ENCODE measurements around the gene WNT11. TPM values are rescaled to one million over a fixed set of nuclear protein-coding genes. Genes with fewer than 3 reads are reported as not detected.

The WNT11 gene
- total and polyA plus RNA-seq, 2 of the 13 experiments (the other 11 are each of a cell fraction or from before 2014, with no cell fraction given) = 0.34 to 0.66 TPM

GRCh38 chr11:76234021-76234415, 27.7 kb upstream of the WNT11 start:
- no peaks in the 10 kb centered on the region for H3K9me3 ChIP-seq (ENCODE audit: low read length)
- peak overlapping the region; percentile 83 for H2AFZ ChIP-seq (ENCODE audit: low read length)
- peak overlapping the region; percentile 95 for H3K4me2 ChIP-seq (ENCODE audit: low read depth, low read length)
- peak; percentile 35 for ATAC-seq
- peaks cover 54% of the 10 kb centered on the region for H3K4me1 ChIP-seq (ENCODE audit: insufficient read depth, low read length)
- in situ Hi-C loops (cut with HindIII; ENCODE audit: extremely low pct_ligation_motif_present, low pct_unique_long_range_greater_than_20kb) (no loop called here), intact Hi-C loops (cut with micrococcal nuclease; ENCODE audit: unreplicated experiment) (loop anchor here (10.0 kb wide), 1 partner anchor 339 kb away; no protein-coding TSS in a partner anchor)
- peak overlapping the region; percentile 70 to 90 (median 88) for H3K4me3 ChIP-seq (replicated peaks in 1 of 3; ENCODE audit: insufficient read depth in 1 of 3, low read depth in 2 of 3, low read length in 3 of 3)
- WGBS (ENCODE audit: low lambda C conversion rate) = 2% methylated on average over 7 of the region's 8 CpGs
- DNase-seq (ENCODE audit: low spot score) = no peak
- BruUV-seq (replicated peaks) = no TSS peak
- POLR2A ChIA-PET = interaction anchor here (1.1 to 4.2 kb wide), 4 partner anchors 10 to 25 kb away, joined by 5 to 35 read pairs (median 6); partner anchors contain the start of gene WNT11
- peaks cover 6 to 23% of the 10 kb centered on the region in 2 experiments; a peak in 3 of 5 replicates for H3K27me3 ChIP-seq (ENCODE audit: control insufficient read depth in 1 of 2, insufficient read depth in 2 of 2, low read length in 2 of 2)
- H3K27ac ChIP-seq (ENCODE audit: extremely low read length, insufficient read depth, low read length) = peak overlapping the region; percentile 38
- H3K9ac ChIP-seq (ENCODE audit: insufficient read depth, low read depth, low read length) = peak overlapping the region; percentile 62
- CTCF ChIA-PET (ENCODE audit: low intra/inter-chr PET ratio, low total read pairs) = no interaction called here
- H4K20me1 ChIP-seq (ENCODE audit: insufficient read depth, low read length) = no peaks in the 10 kb centered on the region
- H3K36me3 ChIP-seq (replicated peaks in 1 of 2; ENCODE audit: control insufficient read depth in 1 of 2, insufficient read depth in 2 of 2, low read length in 2 of 2) = no peaks in the 10 kb centered on the region
- H3K79me2 ChIP-seq (ENCODE audit: insufficient read depth, low read length) = no peaks in the 10 kb centered on the region
- FAIRE-seq = no peak
- TF ChIP-seq MTA1 (CRISPR knock-in tag; IDR thresholded peaks at IDR 0.05; ENCODE audit: borderline replicate concordance) (no peak), ZFX (CRISPR knock-in tag; IDR thresholded peaks at IDR 0.05; ENCODE audit: low read depth) (peak; percentile 80), FOSL2 (CRISPR knock-in tag; IDR thresholded peaks at IDR 0.05) (peak; percentile 77), NFKBIZ (CRISPR knock-in tag; IDR thresholded peaks at IDR 0.05) (no peak), ZNF580 (CRISPR knock-in tag; IDR thresholded peaks at IDR 0.05; ENCODE audit: borderline replicate concordance, low read depth) (0 out of 2 replicates have a peak, but pooled peaks have one; percentile 42), MED1 (CRISPR knock-in tag; IDR thresholded peaks at IDR 0.05) (peak; percentile 48; the same call in 1 of the 2 replicates), TCF7 (IDR thresholded peaks at IDR 0.05; ENCODE audit: low read depth) (no peak), ZNF451 (CRISPR knock-in tag; IDR thresholded peaks at IDR 0.05) (no peak), RARG (CRISPR knock-in tag; IDR thresholded peaks at IDR 0.05; ENCODE audit: low read depth) (no peak), SPEN (CRISPR knock-in tag; IDR thresholded peaks at IDR 0.05; ENCODE audit: low read depth) (0 out of 2 replicates have a peak, but pooled peaks have one; percentile 5), ZNF160 (CRISPR knock-in tag; IDR thresholded peaks at IDR 0.05) (0 out of 2 replicates have a peak, but pooled peaks have one; percentile 5)
- TF ChIP-seq, protein P1, sequence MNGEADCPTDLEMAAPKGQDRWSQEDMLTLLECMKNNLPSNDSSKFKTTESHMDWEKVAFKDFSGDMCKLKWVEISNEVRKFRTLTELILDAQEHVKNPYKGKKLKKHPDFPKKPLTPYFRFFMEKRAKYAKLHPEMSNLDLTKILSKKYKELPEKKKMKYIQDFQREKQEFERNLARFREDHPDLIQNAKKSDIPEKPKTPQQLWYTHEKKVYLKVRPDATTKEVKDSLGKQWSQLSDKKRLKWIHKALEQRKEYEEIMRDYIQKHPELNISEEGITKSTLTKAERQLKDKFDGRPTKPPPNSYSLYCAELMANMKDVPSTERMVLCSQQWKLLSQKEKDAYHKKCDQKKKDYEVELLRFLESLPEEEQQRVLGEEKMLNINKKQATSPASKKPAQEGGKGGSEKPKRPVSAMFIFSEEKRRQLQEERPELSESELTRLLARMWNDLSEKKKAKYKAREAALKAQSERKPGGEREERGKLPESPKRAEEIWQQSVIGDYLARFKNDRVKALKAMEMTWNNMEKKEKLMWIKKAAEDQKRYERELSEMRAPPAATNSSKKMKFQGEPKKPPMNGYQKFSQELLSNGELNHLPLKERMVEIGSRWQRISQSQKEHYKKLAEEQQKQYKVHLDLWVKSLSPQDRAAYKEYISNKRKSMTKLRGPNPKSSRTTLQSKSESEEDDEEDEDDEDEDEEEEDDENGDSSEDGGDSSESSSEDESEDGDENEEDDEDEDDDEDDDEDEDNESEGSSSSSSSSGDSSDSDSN (CRISPR knock-in tag; IDR thresholded peaks at IDR 0.05) = no peak
- TF ChIP-seq, protein P2, sequence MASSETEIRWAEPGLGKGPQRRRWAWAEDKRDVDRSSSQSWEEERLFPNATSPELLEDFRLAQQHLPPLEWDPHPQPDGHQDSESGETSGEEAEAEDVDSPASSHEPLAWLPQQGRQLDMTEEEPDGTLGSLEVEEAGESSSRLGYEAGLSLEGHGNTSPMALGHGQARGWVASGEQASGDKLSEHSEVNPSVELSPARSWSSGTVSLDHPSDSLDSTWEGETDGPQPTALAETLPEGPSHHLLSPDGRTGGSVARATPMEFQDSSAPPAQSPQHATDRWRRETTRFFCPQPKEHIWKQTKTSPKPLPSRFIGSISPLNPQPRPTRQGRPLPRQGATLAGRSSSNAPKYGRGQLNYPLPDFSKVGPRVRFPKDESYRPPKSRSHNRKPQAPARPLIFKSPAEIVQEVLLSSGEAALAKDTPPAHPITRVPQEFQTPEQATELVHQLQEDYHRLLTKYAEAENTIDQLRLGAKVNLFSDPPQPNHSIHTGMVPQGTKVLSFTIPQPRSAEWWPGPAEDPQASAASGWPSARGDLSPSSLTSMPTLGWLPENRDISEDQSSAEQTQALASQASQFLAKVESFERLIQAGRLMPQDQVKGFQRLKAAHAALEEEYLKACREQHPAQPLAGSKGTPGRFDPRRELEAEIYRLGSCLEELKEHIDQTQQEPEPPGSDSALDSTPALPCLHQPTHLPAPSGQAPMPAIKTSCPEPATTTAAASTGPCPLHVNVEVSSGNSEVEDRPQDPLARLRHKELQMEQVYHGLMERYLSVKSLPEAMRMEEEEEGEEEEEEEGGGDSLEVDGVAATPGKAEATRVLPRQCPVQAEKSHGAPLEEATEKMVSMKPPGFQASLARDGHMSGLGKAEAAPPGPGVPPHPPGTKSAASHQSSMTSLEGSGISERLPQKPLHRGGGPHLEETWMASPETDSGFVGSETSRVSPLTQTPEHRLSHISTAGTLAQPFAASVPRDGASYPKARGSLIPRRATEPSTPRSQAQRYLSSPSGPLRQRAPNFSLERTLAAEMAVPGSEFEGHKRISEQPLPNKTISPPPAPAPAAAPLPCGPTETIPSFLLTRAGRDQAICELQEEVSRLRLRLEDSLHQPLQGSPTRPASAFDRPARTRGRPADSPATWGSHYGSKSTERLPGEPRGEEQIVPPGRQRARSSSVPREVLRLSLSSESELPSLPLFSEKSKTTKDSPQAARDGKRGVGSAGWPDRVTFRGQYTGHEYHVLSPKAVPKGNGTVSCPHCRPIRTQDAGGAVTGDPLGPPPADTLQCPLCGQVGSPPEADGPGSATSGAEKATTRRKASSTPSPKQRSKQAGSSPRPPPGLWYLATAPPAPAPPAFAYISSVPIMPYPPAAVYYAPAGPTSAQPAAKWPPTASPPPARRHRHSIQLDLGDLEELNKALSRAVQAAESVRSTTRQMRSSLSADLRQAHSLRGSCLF (CRISPR knock-in tag; IDR thresholded peaks at IDR 0.05; ENCODE audit: borderline replicate concordance) = no peak
- TF ChIP-seq, protein P3, sequence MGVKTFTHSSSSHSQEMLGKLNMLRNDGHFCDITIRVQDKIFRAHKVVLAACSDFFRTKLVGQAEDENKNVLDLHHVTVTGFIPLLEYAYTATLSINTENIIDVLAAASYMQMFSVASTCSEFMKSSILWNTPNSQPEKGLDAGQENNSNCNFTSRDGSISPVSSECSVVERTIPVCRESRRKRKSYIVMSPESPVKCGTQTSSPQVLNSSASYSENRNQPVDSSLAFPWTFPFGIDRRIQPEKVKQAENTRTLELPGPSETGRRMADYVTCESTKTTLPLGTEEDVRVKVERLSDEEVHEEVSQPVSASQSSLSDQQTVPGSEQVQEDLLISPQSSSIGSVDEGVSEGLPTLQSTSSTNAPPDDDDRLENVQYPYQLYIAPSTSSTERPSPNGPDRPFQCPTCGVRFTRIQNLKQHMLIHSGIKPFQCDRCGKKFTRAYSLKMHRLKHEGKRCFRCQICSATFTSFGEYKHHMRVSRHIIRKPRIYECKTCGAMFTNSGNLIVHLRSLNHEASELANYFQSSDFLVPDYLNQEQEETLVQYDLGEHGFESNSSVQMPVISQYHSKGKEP (CRISPR knock-in tag; IDR thresholded peaks at IDR 0.05) = no peak
